Mucosa of descending colon (tissue), 3 donors: ENCODE data around the gene LRRC27. TPM values are rescaled to one million over a fixed set of nuclear protein-coding genes. Genes with fewer than 3 reads are reported as not detected.
"Not testable (repeated sequence)": the region's sequence is repeated elsewhere in the genome, so short reads cannot be mapped to it uniquely, and the experiment has no call there.

Experiments used
- ATAC-seq: fragments of 200-7000 bp; cut with Tn5 transposase; one replicate; pipeline ENCODE4 v1.9.1; 2020; ENCODE audit warnings: mild to moderate bottlenecking, moderate library complexity
- DNase-seq, 3 donors: peaks; one replicate each; pipeline ENCODE4 v3.0.0-alpha.2; 2020
- H3K36me3 ChIP-seq: fragments of 200-600 bp; one replicate; pipeline ENCODE4 v1.8.0; 2021; ENCODE audit warnings: low read depth, mild to moderate bottlenecking
- H3K4me1 ChIP-seq: fragments of 200-600 bp; one replicate; pipeline ENCODE4 v1.8.0; 2021; ENCODE audit warnings: low read depth, mild to moderate bottlenecking
- H3K4me3 ChIP-seq: fragments of 200-600 bp; one replicate; pipeline ENCODE4 v1.8.0; 2021; ENCODE audit warnings: mild to moderate bottlenecking
- H3K9me3 ChIP-seq: fragments of 200-600 bp; one replicate; pipeline ENCODE4 v1.8.0; 2021; ENCODE audit warnings: mild to moderate bottlenecking
- CTCF ChIP-seq: fragments of 200-600 bp; IDR thresholded peaks from one replicate; pipeline ENCODE4 v1.8.0; 2022; ENCODE audit warnings: antibody characterized with exemption, mild to moderate bottlenecking
- intact Hi-C, 2 donors: fragments of 100-400 bp; cut with DNase I in 1 of 2; cut with micrococcal nuclease in 1 of 2; formaldehyde crosslinking; loops; one replicate each; pipeline versions ENCODE4 v1.11.0 to v1.11.1; 2022; cut with DNase I, micrococcal nuclease
- total RNA-seq, 3 donors: library from RNA; stranded (reverse); fragmentation: NEBNext Ultra II Directional in 2 of 3; extraction: Animal tissue kit (Norgen Biotek cat#: 25700) in 2 of 3; gene quantifications; one replicate each; pipeline versions ENCODE4 v1.2.1 to v1.2.4, GENCODE V29; 2021 to 2023
- donor health status: DM: no; HTN: no; CAD: no; lungs with moderate emphysema.
- donor health status: DM: no; HTN: no; CAD: no.
- donor health status: DM: no; HTN: yes; CAD: no.

The LRRC27 gene
- total RNA-seq, 3 donors from 2014 or later = 6.9 to 12.2 (median 11.1) TPM

GRCh38 chr10:132351611-132352010 is 19.6 kb downstream of the LRRC27 start:
- TF ChIP-seq CTCF = no peak
- no peaks in the 10 kb centered on the region for H3K4me1 ChIP-seq
- ATAC-seq (no peak), DNase-seq (peak in 1 of 3 donors; percentile 30)
- intact Hi-C loops = loop anchor here (5.0 to 10.0 kb wide), 2 partner anchors 127 to 129 kb away; no protein-coding TSS in a partner anchor
- H3K4me3 ChIP-seq = no peak overlapping the region
- H3K36me3 ChIP-seq = no peaks in the 10 kb centered on the region
- H3K9me3 ChIP-seq = no peaks in the 10 kb centered on the region

- DNase-seq (peak; percentile 70 to 92 (median 86)), ATAC-seq (peak; percentile 83)
- not testable (repeated sequence) for H3K4me3 ChIP-seq, H3K36me3 ChIP-seq, H3K4me1 ChIP-seq, H3K9me3 ChIP-seq
- intact Hi-C loops = loop anchor here (5.0 to 10.0 kb wide), 2 partner anchors 128 to 130 kb away; no protein-coding TSS in a partner anchor
- peak; percentile 90 for TF ChIP-seq CTCF
Measured at GRCh38 chr10:132352462-132353308, 20.7 kb downstream of the LRRC27 start.

GRCh38 chr10:132353456-132354355 is 21.7 kb downstream of the LRRC27 start:
- TF ChIP-seq CTCF = no peak
- ATAC-seq = no peak
- intact Hi-C loops = loop anchor here (5.0 to 10.0 kb wide), 2 partner anchors 129 to 131 kb away; no protein-coding TSS in a partner anchor
- DNase-seq = peak in 1 of 3 donors; percentile 33
- no peaks in the 10 kb centered on the region for H3K9me3 ChIP-seq
- no peaks in the 10 kb centered on the region for H3K36me3 ChIP-seq
- H3K4me3 ChIP-seq = no peak overlapping the region
- H3K4me1 ChIP-seq = no peaks in the 10 kb centered on the region

GRCh38 chr10:132354356-132355094 is 22.5 kb downstream of the LRRC27 start:
- H3K4me1 ChIP-seq = no peaks in the 10 kb centered on the region
- no peak for ATAC-seq

More at GRCh38 chr10:132354356-132355094, 22.5 kb downstream of the LRRC27 start:
- intact Hi-C loops = loop anchor here (5.0 to 10.0 kb wide), 2 partner anchors 130 to 132 kb away; no protein-coding TSS in a partner anchor
- Histone ChIP-seq H3K36me3 (no peaks in the 10 kb centered on the region), H3K4me3 (no peak overlapping the region), H3K9me3 (no peaks in the 10 kb centered on the region)
- no peak for TF ChIP-seq CTCF
- peak in 1 of 3 donors; percentile 43 for DNase-seq
